ENCODE data around the gene ZNF382.
"Not testable (repeated sequence)": the region's sequence is repeated elsewhere in the genome, so short reads cannot be mapped to it uniquely, and the experiment has no call there.

The ZNF382 gene

GRCh38 chr19:36579255-36579654 is 25.9 kb upstream of the ZNF382 start:
- Histone ChIP-seq H3K9me3 (replicated peaks; ENCODE audit: insufficient read depth, low read length) (no peaks in the 10 kb centered on the region), H3K79me2 (ENCODE audit: low read length) (no peaks in the 10 kb centered on the region), H3K4me1 (ENCODE audit: low read length) (no peaks in the 10 kb centered on the region), H3F3A (ENCODE audit: insufficient read depth, low read length) (no peaks in the 10 kb centered on the region), H3K4me2 (ENCODE audit: low read depth, low read length) (no peak overlapping the region), H3K4me3 (ENCODE audit: low read length) (no peak overlapping the region), H3K36me3 (replicated peaks; ENCODE audit: insufficient read depth, low read length) (no peaks in the 10 kb centered on the region), H3K9me2 (replicated peaks; ENCODE audit: insufficient read depth, low read length) (no peaks in the 10 kb centered on the region), H3K27ac (ENCODE audit: low read length) (no peak overlapping the region), H2AFZ (ENCODE audit: low read length) (no peak overlapping the region), H4K20me1 (ENCODE audit: insufficient read depth, low read length) (no peaks in the 10 kb centered on the region), H3K27me3 (replicated peaks; ENCODE audit: insufficient read depth, low read length) (no peaks in the 10 kb centered on the region), H3K9ac (ENCODE audit: low read length) (no peak overlapping the region)
- DNase-seq: no peak
- TF ChIP-seq EZH2phosphoT487 (IDR thresholded peaks at IDR 0.05; ENCODE audit: low read length): no peak

- not testable (repeated sequence) for H3K9me2 ChIP-seq (replicated peaks; ENCODE audit: insufficient read depth, low read length); H3K9me3 ChIP-seq (replicated peaks; ENCODE audit: insufficient read depth, low read length); H3F3A ChIP-seq (ENCODE audit: insufficient read depth, low read length); H3K36me3 ChIP-seq (replicated peaks; ENCODE audit: insufficient read depth, low read length); H2AFZ ChIP-seq (ENCODE audit: low read length); DNase-seq; H3K9ac ChIP-seq (ENCODE audit: low read length); H3K4me1 ChIP-seq (ENCODE audit: low read length); H3K4me3 ChIP-seq (ENCODE audit: low read length); H3K4me2 ChIP-seq (ENCODE audit: low read depth, low read length); H3K79me2 ChIP-seq (ENCODE audit: low read length); H4K20me1 ChIP-seq (ENCODE audit: insufficient read depth, low read length); H3K27me3 ChIP-seq (replicated peaks; ENCODE audit: insufficient read depth, low read length); H3K27ac ChIP-seq (ENCODE audit: low read length)
Measured at GRCh38 chr19:36602681-36603080, 2.4 kb upstream of the ZNF382 start.

- Histone ChIP-seq H4K20me1 (ENCODE audit: insufficient read depth, low read length) (no peaks in the 10 kb centered on the region), H3K36me3 (replicated peaks; ENCODE audit: insufficient read depth, low read length) (no peaks in the 10 kb centered on the region), H3K4me3 (ENCODE audit: low read length) (no peak overlapping the region), H3K4me1 (ENCODE audit: low read length) (no peaks in the 10 kb centered on the region), H3K79me2 (ENCODE audit: low read length) (no peaks in the 10 kb centered on the region), H3K9ac (ENCODE audit: low read length) (no peak overlapping the region), H3K4me2 (ENCODE audit: low read depth, low read length) (no peak overlapping the region), H3K27ac (ENCODE audit: low read length) (no peak overlapping the region), H3F3A (ENCODE audit: insufficient read depth, low read length) (no peaks in the 10 kb centered on the region), H3K9me2 (replicated peaks; ENCODE audit: insufficient read depth, low read length) (no peaks in the 10 kb centered on the region), H3K9me3 (replicated peaks; ENCODE audit: insufficient read depth, low read length) (no peaks in the 10 kb centered on the region), H2AFZ (ENCODE audit: low read length) (no peak overlapping the region), H3K27me3 (replicated peaks; ENCODE audit: insufficient read depth, low read length) (no peaks in the 10 kb centered on the region)
- TF ChIP-seq EZH2phosphoT487 (IDR thresholded peaks at IDR 0.05; ENCODE audit: low read length) (no peak), EZH2 (optimal IDR thresholded peaks at IDR 0.05; ENCODE audit: low read depth, low read length) (no peak), CTCF (IDR thresholded peaks at IDR 0.05; ENCODE audit: low read length) (no peak)
- no peak for DNase-seq
Measured at GRCh38 chr19:36604656-36605100, 435 bp upstream of the ZNF382 start.

GRCh38 chr19:36605877-36606478 is 865 bp downstream of the ZNF382 start:
- no peaks in the 10 kb centered on the region for H3K27me3 ChIP-seq (replicated peaks; ENCODE audit: insufficient read depth, low read length)
- no peak for DNase-seq
- no peaks in the 10 kb centered on the region for H3K36me3 ChIP-seq (replicated peaks; ENCODE audit: insufficient read depth, low read length)
- no peak overlapping the region for H2AFZ ChIP-seq (ENCODE audit: low read length)
- no peaks in the 10 kb centered on the region for H3K4me1 ChIP-seq (ENCODE audit: low read length)
- no peak overlapping the region for H3K9ac ChIP-seq (ENCODE audit: low read length)
- H3K79me2 ChIP-seq (ENCODE audit: low read length): no peaks in the 10 kb centered on the region
- H3F3A ChIP-seq (ENCODE audit: insufficient read depth, low read length): no peaks in the 10 kb centered on the region
- TF ChIP-seq CTCF (IDR thresholded peaks at IDR 0.05; ENCODE audit: low read length) (no peak), EZH2phosphoT487 (IDR thresholded peaks at IDR 0.05; ENCODE audit: low read length) (no peak), EZH2 (optimal IDR thresholded peaks at IDR 0.05; ENCODE audit: low read depth, low read length) (no peak)
- no peak overlapping the region for H3K27ac ChIP-seq (ENCODE audit: low read length)
- no peak overlapping the region for H3K4me3 ChIP-seq (ENCODE audit: low read length)
- no peak overlapping the region for H3K4me2 ChIP-seq (ENCODE audit: low read depth, low read length)
- H3K9me2 ChIP-seq (replicated peaks; ENCODE audit: insufficient read depth, low read length): no peaks in the 10 kb centered on the region
- H3K9me3 ChIP-seq (replicated peaks; ENCODE audit: insufficient read depth, low read length): no peaks in the 10 kb centered on the region
- no peaks in the 10 kb centered on the region for H4K20me1 ChIP-seq (ENCODE audit: insufficient read depth, low read length)
